CD4-positive, alpha-beta T cell treated with Interleukin-1 beta for 1 hour (primary cell): ENCODE data around the gene CDKN2D.

ENCODE experiments used
- DNase-seq, 2 donors: peaks; one replicate each; pipeline ENCODE4 v3.0.0-alpha.2; 2020 to 2022

The CDKN2D gene

GRCh38 chr19:10520652-10521318 is 48.0 kb downstream of the CDKN2D start:
- no peak for DNase-seq

GRCh38 chr19:10519421-10519820 is 49.4 kb downstream of the CDKN2D start:
- DNase-seq = no peak

GRCh38 chr19:10518444-10519361 is 50.1 kb downstream of the CDKN2D start:
- peak; percentile 41 for DNase-seq

GRCh38 chr19:10517760-10518443 is 50.9 kb downstream of the CDKN2D start:
- DNase-seq = no peak

- DNase-seq = peak; percentile 35 to 36
Measured at GRCh38 chr19:10517361-10517759, 51.4 kb downstream of the CDKN2D start, which contains the start of gene S1PR5. Gene S1PR5 (minus strand): TSS chr19:10517447. CDS start chr19:10515011, 2,436 bp downstream.

- no peak for DNase-seq
Measured at GRCh38 chr19:10516671-10517286, 52.0 kb downstream of the CDKN2D start.
